Ovary (tissue), 9 donors: ENCODE data around the gene MYO5B. TPM values are rescaled to one million over a fixed set of nuclear protein-coding genes. Genes with fewer than 3 reads are reported as not detected.

Experiments used
- DNase-seq, 5 donors: peaks; one replicate each; pipeline ENCODE4 v3.0.0-alpha.2; 2019 to 2020
- H3K27ac ChIP-seq, 2 donors: fragments of 200-600 bp; one replicate each; pipeline versions ENCODE4 v1.5.1 to v1.8.0; 2019 to 2022
- H3K27me3 ChIP-seq: fragments of 200-600 bp; one replicate; pipeline ENCODE4 v1.8.0; 2022
- H3K36me3 ChIP-seq: fragments of 200-600 bp; sonication (generic); one replicate; pipeline ENCODE4 v1.5.1; 2019
- H3K4me1 ChIP-seq: one replicate; pipeline ENCODE4 v1.8.1; 2013; ENCODE audit warnings: mild to moderate bottlenecking, moderate library complexity; ENCODE audit not compliant: insufficient read depth
- H3K4me3 ChIP-seq: fragments of 200-600 bp; sonication (generic); one replicate; pipeline ENCODE4 v1.5.1; 2017
- H3K9me3 ChIP-seq, 2 donors: fragments of 200-600 bp in 1 of 2; sonication (generic) in 1 of 2; one replicate each; pipeline versions ENCODE4 v1.5.1 to v1.8.1; 2013 to 2019; ENCODE audit warnings: mild to moderate bottlenecking in 1 of 2, moderate library complexity in 1 of 2
- CTCF ChIP-seq, 3 donors: fragments of 450-650 bp in 2 of 3; fragments of 200-600 bp in 1 of 3; IDR thresholded peaks; one replicate each; pipeline versions ENCODE4 v1.5.1 to v1.8.0; 2016 to 2022; ENCODE audit warnings: antibody characterized with exemption in 3 of 3, mild to moderate bottlenecking in 1 of 3
- EP300 ChIP-seq: sonication (generic); formaldehyde crosslinking; IDR thresholded peaks from one replicate; pipeline ENCODE4 v1.6.1; 2017; ENCODE audit warnings: antibody characterized with exemption
- POLR2A ChIP-seq: fragments of 450-650 bp; IDR thresholded peaks from one replicate; pipeline ENCODE4 v1.6.1; 2017; ENCODE audit warnings: antibody characterized with exemption, mild to moderate bottlenecking, moderate library complexity
- WGBS, 3 donors: extraction: QIAGEN DNeasy Blood & Tissue Kit in 1 of 3; methylation state at CpG; one replicate each; pipeline versions ENCODE4 v1.1.5 to v1.1.7; 2013 to 2017; 5-methylcytosine and 5-hydroxymethylcytosine counted together
- intact Hi-C, 4 donors: fragments of 100-400 bp; cut with DNase I; formaldehyde crosslinking; loops; one replicate each; pipeline versions ENCODE4 v1.11.0 to v1.15.1; 2022 to 2023
- polyA plus RNA-seq, 2 donors: library from polyadenylated mRNA; stranded (reverse); fragments of 200-250 nt in 1 of 2; fragments of 350-450 nt in 1 of 2; fragmentation: Illumina TruSeq in 1 of 2; extraction: RNeasy Lipid Tissue Mini Kit (QIAGEN cat#74804) in 1 of 2; gene quantifications; one replicate each; pipeline ENCODE4 v1.2.3, GENCODE V29; 2013 to 2014
- total RNA-seq, 7 donors: library from RNA; depleted of rRNA in 2 of 7; stranded (reverse); fragments of >200 nt in 2 of 7; fragmentation: NEBNext Ultra II Directional in 3 of 7; extraction: Animal tissue kit (Norgen Biotek cat#: 25700) in 3 of 7; gene quantifications; one replicate each; pipeline versions ENCODE4 v1.1.0 to v1.2.4, GENCODE V29; 2016 to 2023
- donor health status: DM: no; HTN: no; CAD: no; lungs with moderate emphysema.
- donor health status: DM: no; HTN: no; CAD: no.
- donor health status: Bipolar disorder and iron deficiency.
- donor health status: DM: yes; HTN: yes; CAD: no.
- donor health status: DM: no; HTN: no; CAD: no.
- donor health status: DM: yes; HTN: yes; CAD: no.

Gene MYO5B
- total and polyA plus RNA-seq, 9 donors = 0.25 to 25.5 (median 1.5) TPM

GRCh38 chr18:50000227-50000626 lies 194.7 kb downstream of the MYO5B start:
- H3K9me3 ChIP-seq = no peaks in the 10 kb centered on the region
- 80 to 86% (median 83%) methylated on average over 5 of the region's 5 CpGs for WGBS, 3 donors
- H3K4me3 ChIP-seq = no peak overlapping the region
- TF ChIP-seq POLR2A = no peak
- no peak for TF ChIP-seq EP300
- no peak for TF ChIP-seq CTCF (IDR thresholded peaks at IDR 0.05)
- no peaks in the 10 kb centered on the region for H3K4me1 ChIP-seq
- no peak overlapping the region for H3K27ac ChIP-seq
- H3K36me3 ChIP-seq = no peaks in the 10 kb centered on the region
- intact Hi-C loops = no loop called here
- DNase-seq = no peak
- H3K27me3 ChIP-seq = no peaks in the 10 kb centered on the region

- intact Hi-C loops = no loop called here
- TF ChIP-seq CTCF (IDR thresholded peaks at IDR 0.05) = no peak
- TF ChIP-seq EP300 = no peak
- TF ChIP-seq POLR2A = no peak
- no peaks in the 10 kb centered on the region for H3K36me3 ChIP-seq
- no peaks in the 10 kb centered on the region for H3K27me3 ChIP-seq
- DNase-seq = no peak
- H3K4me1 ChIP-seq = no peaks in the 10 kb centered on the region
- no peak overlapping the region for H3K4me3 ChIP-seq
- no peaks in the 10 kb centered on the region for H3K9me3 ChIP-seq
- 53 to 57% (median 54%) methylated on average over 6 of the region's 6 CpGs for WGBS, 3 donors
- H3K27ac ChIP-seq = no peak overlapping the region
Measured at GRCh38 chr18:49999128-49999527, 195.8 kb downstream of the MYO5B start.

- H3K36me3 ChIP-seq = no peaks in the 10 kb centered on the region
- intact Hi-C loops = no loop called here
- DNase-seq = no peak
- no peak for TF ChIP-seq EP300
- TF ChIP-seq POLR2A = no peak
- no peak for TF ChIP-seq CTCF (IDR thresholded peaks at IDR 0.05)
- H3K9me3 ChIP-seq = no peaks in the 10 kb centered on the region
- H3K27me3 ChIP-seq = no peaks in the 10 kb centered on the region
- H3K27ac ChIP-seq = no peak overlapping the region
- no peaks in the 10 kb centered on the region for H3K4me1 ChIP-seq
- no peak overlapping the region for H3K4me3 ChIP-seq
- WGBS, 3 donors = 57 to 67% (median 62%) methylated on average over 6 of the region's 6 CpGs
Measured at GRCh38 chr18:49997558-49997957, 197.4 kb downstream of the MYO5B start.

- TF ChIP-seq POLR2A (no peak), CTCF (IDR thresholded peaks at IDR 0.05) (no peak), EP300 (no peak)
- intact Hi-C loops = no loop called here
- no peaks in the 10 kb centered on the region for H3K9me3 ChIP-seq
- 78 to 89% (median 83%) methylated on average over 4 of the region's 4 CpGs for WGBS, 3 donors
- DNase-seq = no peak
- H3K4me3 ChIP-seq = no peak overlapping the region
- H3K36me3 ChIP-seq = no peaks in the 10 kb centered on the region
- no peaks in the 10 kb centered on the region for H3K27me3 ChIP-seq
- H3K27ac ChIP-seq = no peak overlapping the region
- no peaks in the 10 kb centered on the region for H3K4me1 ChIP-seq
Measured at GRCh38 chr18:49994410-49994809, 200.5 kb downstream of the MYO5B start.

- TF ChIP-seq CTCF (IDR thresholded peaks at IDR 0.05) (no peak), POLR2A (no peak), EP300 (no peak)
- Histone ChIP-seq H3K27me3 (no peaks in the 10 kb centered on the region), H3K27ac (no peak overlapping the region), H3K4me3 (no peak overlapping the region), H3K9me3 (no peaks in the 10 kb centered on the region), H3K4me1 (no peaks in the 10 kb centered on the region), H3K36me3 (no peaks in the 10 kb centered on the region)
- WGBS, 3 donors = 79 to 89% (median 85%) methylated on average over 6 of the region's 6 CpGs
- no peak for DNase-seq
- intact Hi-C loops = no loop called here
Measured at GRCh38 chr18:49993299-49993698, 201.6 kb downstream of the MYO5B start.
